ENCODE measurements around the gene KANK4.

- TF ChIP-seq BHLHE40 (IDR thresholded peaks at IDR 0.05; ENCODE audit: borderline replicate concordance) (no peak), HDGF (IDR thresholded peaks at IDR 0.05; ENCODE audit: borderline replicate concordance) (no peak), LEF1 (IDR thresholded peaks at IDR 0.05; ENCODE audit: borderline replicate concordance) (no peak), FOXM1 (IDR thresholded peaks at IDR 0.05; ENCODE audit: borderline replicate concordance) (no peak), SUZ12 (IDR thresholded peaks at IDR 0.05) (no peak), FOXK2 (IDR thresholded peaks at IDR 0.05) (no peak), FOXA1 (IDR thresholded peaks at IDR 0.05) (no peak), ELF4 (IDR thresholded peaks at IDR 0.05) (no peak), L3MBTL2 (conservative IDR thresholded peaks at IDR 0.05) (no peak), ZNF384 (IDR thresholded peaks at IDR 0.05) (no peak), ARNT (IDR thresholded peaks at IDR 0.05) (no peak), SP1 (IDR thresholded peaks at IDR 0.05) (no peak), NFRKB (IDR thresholded peaks at IDR 0.05) (no peak), PKNOX1 (IDR thresholded peaks at IDR 0.05) (no peak)
Observed at GRCh38 chr1:62352387-62352786, 33.2 kb upstream of the KANK4 start.

Data from HEK293T (cell line).